AG09309 (cell line): ENCODE measurements around the gene QSOX2.
"Not testable (repeated sequence)": the region's sequence is repeated elsewhere in the genome, so short reads cannot be mapped to it uniquely, and the experiment has no call there.

ENCODE experiments used
- DNase-seq: peaks from one replicate; pipeline ENCODE4 v3.0.0-alpha.2; 2010; ENCODE audit warnings: low read depth
- H3K4me3 ChIP-seq: 2 replicates; pipeline ENCODE4 v1.5.1; 2011; ENCODE audit warnings: mild to moderate bottlenecking, low read depth, low read length, moderate library complexity; ENCODE audit not compliant: control insufficient read depth
- CTCF ChIP-seq: IDR thresholded peaks from 2 replicates; pipeline ENCODE4 v1.5.1; 2011; ENCODE audit warnings: mild to moderate bottlenecking, low read depth, low read length, inconsistent platforms; ENCODE audit not compliant: insufficient read depth, control insufficient read depth; ENCODE audit errors: missing control alignments

QSOX2 gene

GRCh38 chr9:136239983-136240330, 5.7 kb downstream of the QSOX2 start:
- no peak for DNase-seq
- TF ChIP-seq CTCF = no peak
- H3K4me3 ChIP-seq = no peak overlapping the region

GRCh38 chr9:136239135-136239982, 6.3 kb downstream of the QSOX2 start:
- no peak overlapping the region for H3K4me3 ChIP-seq
- TF ChIP-seq CTCF = no peak
- DNase-seq = no peak

- TF ChIP-seq CTCF = no peak
- no peak for DNase-seq
- H3K4me3 ChIP-seq = no peak overlapping the region
These were observed 7.3 kb downstream of the QSOX2 start for GRCh38 chr9:136238342-136238732.

GRCh38 chr9:136237486-136238341, 7.9 kb downstream of the QSOX2 start:
- no peak for DNase-seq
- no peak for TF ChIP-seq CTCF
- no peak overlapping the region for H3K4me3 ChIP-seq

GRCh38 chr9:136236471-136237410, 8.9 kb downstream of the QSOX2 start:
- DNase-seq, H3K4me3 ChIP-seq: not testable (repeated sequence)

- no peak for TF ChIP-seq CTCF
- DNase-seq = no peak
- no peak overlapping the region for H3K4me3 ChIP-seq
These were observed 9.7 kb downstream of the QSOX2 start for GRCh38 chr9:136235709-136236455.
